Prostate gland (tissue), 2 donors: ENCODE measurements around the gene CTNNA3.

ENCODE experiments used
- CTCF ChIP-seq, 4 experiments: fragments of 200-600 bp in 2 of 4; fragments of 450-650 bp in 2 of 4; sonication (generic) in 2 of 4; IDR thresholded peaks; 1 replicate in 3 of 4; 2 replicates in 1 of 4; pipeline ENCODE4 v1.5.1; 2016 to 2019; ENCODE audit warnings: antibody characterized with exemption in 4 of 4, mild to moderate bottlenecking in 2 of 4, moderate library complexity in 2 of 4
- POLR2A ChIP-seq: fragments of 450-650 bp; IDR thresholded peaks from one replicate; pipeline ENCODE4 v1.6.1; 2016; ENCODE audit warnings: antibody characterized with exemption, mild to moderate bottlenecking
- POLR2AphosphoS5 ChIP-seq: sonication (generic); formaldehyde crosslinking; IDR thresholded peaks from one replicate; pipeline ENCODE4 v1.6.1; 2017; ENCODE audit warnings: antibody characterized with exemption

DNA sequence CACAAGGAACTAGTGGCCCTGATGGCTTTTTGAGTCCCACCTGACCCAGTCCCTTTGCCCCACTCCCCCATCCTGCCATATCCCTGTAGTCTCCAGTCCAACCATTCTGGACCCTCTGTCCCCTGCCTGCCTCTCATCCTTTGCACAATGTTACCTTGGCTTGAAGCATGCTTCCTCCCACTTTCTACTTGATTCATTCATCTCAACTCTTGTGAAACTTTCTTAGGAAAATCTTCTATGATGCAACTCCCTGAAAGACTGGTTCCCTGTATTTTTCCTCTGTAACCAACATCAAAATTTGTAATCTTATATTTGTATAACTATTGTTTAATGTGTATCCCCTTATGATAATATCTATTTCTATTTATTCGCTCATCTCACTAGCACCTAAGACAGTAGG is 618.6 kb downstream of the CTNNA3 start:
- TF ChIP-seq CTCF (IDR thresholded peaks at IDR 0.05), result no peak
- TF ChIP-seq POLR2AphosphoS5, result no peak
- no peak for TF ChIP-seq POLR2A
